Raji (cell line): ENCODE data around the gene FHOD3.

ENCODE experiments used
- POLR2A ChIP-seq: IDR thresholded peaks from 2 replicates; pipeline ENCODE4 v1.6.1; 2011; ENCODE audit warnings: low read depth, low read length, control low read depth; ENCODE audit not compliant: insufficient read depth

Gene FHOD3

GRCh38 chr18:36297417-36298125, at the start of gene FHOD3:
TSS of gene FHOD3 (plus strand) at chr18:36297713. CDS start at chr18:36297836, 123 bp downstream.
- no peak for TF ChIP-seq POLR2A

GRCh38 chr18:36249392-36249791, 48.1 kb upstream of the FHOD3 start:
- TF ChIP-seq POLR2A: no peak

GRCh38 chr18:36250827-36251226, 46.7 kb upstream of the FHOD3 start:
- TF ChIP-seq POLR2A: no peak

GRCh38 chr18:36255072-36255698, 42.3 kb upstream of the FHOD3 start:
- no peak for TF ChIP-seq POLR2A

GRCh38 chr18:36256094-36256493, 41.4 kb upstream of the FHOD3 start:
- TF ChIP-seq POLR2A: no peak

GRCh38 chr18:36262971-36263370, 34.5 kb upstream of the FHOD3 start:
- no peak for TF ChIP-seq POLR2A

- TF ChIP-seq POLR2A: no peak
These were observed 33.2 kb upstream of the FHOD3 start for GRCh38 chr18:36264283-36264682.

- no peak for TF ChIP-seq POLR2A
These were observed 32.5 kb upstream of the FHOD3 start for GRCh38 chr18:36265015-36265414.

- TF ChIP-seq POLR2A: no peak
These were observed 28.4 kb upstream of the FHOD3 start for GRCh38 chr18:36269157-36269556.

- no peak for TF ChIP-seq POLR2A
These were observed 26.4 kb upstream of the FHOD3 start for GRCh38 chr18:36271153-36271552.

- no peak for TF ChIP-seq POLR2A
These were observed 24.2 kb upstream of the FHOD3 start for GRCh38 chr18:36273347-36273746.

GRCh38 chr18:36274083-36274715, 23.3 kb upstream of the FHOD3 start:
- TF ChIP-seq POLR2A: no peak

- TF ChIP-seq POLR2A: no peak
These were observed 22.0 kb upstream of the FHOD3 start for GRCh38 chr18:36275561-36275960.

- TF ChIP-seq POLR2A: no peak
These were observed 18.5 kb upstream of the FHOD3 start for GRCh38 chr18:36279001-36279400.

GRCh38 chr18:36281936-36282335, 15.6 kb upstream of the FHOD3 start:
- TF ChIP-seq POLR2A: no peak

GRCh38 chr18:36283448-36283847, 14.1 kb upstream of the FHOD3 start:
- TF ChIP-seq POLR2A: no peak
